Neural progenitor cell (in vitro differentiated cells): ENCODE measurements around the gene RGL4.

ENCODE experiments used
- EZH2 ChIP-seq: fragments of 200-600 bp; sonication (generic); IDR thresholded peaks from 2 replicates; pipeline ENCODE4 v1.6.1; 2017; ENCODE audit warnings: antibody characterized with exemption, mild to moderate bottlenecking, moderate library complexity
- TF ChIP-seq, protein P1 (sequence below): fragments of 200-600 bp; sonication (generic); IDR thresholded peaks from 2 replicates; pipeline ENCODE4 v1.5.1; 2017; ENCODE audit warnings: antibody characterized with exemption, mild to moderate bottlenecking

DNA sequence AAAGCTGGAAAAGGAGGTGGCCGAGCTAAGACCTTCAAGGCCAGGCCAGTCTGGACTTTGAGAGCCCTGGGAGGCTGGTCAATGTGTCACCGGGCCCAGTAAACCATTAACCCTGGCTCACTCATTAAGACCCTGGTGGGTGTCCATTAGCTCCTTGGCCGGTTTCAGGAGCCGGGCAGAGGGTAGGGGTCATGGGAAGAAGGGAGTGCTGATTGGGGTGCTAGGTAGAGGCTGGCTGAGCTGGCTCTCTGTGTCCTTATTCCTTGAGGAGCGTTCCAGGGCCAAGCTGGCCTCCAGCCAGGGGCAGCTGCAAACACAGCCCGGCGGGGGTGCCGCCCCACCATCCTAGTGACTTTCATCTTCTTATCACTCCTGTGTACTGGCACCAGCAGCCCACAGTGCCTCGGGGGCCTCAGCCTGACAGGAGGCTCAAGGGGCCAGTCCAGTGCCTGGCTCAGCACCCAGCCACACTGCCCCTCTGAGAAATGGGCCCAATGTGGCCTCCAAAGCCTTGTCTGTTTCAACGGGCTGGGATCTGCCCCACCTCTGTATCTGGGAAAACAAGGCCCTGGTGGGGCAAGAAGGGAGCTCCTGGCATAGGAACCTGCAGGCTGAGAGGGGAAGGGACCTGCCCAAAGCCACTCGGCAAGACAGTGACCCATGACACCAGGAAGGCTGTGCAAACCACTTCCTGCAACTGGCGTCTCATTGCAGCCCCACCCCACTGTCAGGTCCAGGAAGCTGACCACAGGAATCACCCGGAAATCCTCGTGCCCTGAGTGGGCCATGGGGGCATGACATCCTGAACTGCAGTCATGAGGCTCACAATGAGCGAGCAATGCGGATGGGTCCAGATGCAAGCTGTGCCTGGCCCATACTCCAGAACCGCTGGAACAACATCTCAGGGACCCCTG, 15.1 kb upstream of the RGL4 start:
- TF ChIP-seq, protein P1, sequence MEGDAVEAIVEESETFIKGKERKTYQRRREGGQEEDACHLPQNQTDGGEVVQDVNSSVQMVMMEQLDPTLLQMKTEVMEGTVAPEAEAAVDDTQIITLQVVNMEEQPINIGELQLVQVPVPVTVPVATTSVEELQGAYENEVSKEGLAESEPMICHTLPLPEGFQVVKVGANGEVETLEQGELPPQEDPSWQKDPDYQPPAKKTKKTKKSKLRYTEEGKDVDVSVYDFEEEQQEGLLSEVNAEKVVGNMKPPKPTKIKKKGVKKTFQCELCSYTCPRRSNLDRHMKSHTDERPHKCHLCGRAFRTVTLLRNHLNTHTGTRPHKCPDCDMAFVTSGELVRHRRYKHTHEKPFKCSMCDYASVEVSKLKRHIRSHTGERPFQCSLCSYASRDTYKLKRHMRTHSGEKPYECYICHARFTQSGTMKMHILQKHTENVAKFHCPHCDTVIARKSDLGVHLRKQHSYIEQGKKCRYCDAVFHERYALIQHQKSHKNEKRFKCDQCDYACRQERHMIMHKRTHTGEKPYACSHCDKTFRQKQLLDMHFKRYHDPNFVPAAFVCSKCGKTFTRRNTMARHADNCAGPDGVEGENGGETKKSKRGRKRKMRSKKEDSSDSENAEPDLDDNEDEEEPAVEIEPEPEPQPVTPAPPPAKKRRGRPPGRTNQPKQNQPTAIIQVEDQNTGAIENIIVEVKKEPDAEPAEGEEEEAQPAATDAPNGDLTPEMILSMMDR, result no peak
- no peak for TF ChIP-seq EZH2
